Esophagus squamous epithelium (tissue), 4 donors: ENCODE results near the gene PRKAR1B.

Experiments
- CTCF ChIP-seq, 6 experiments: fragments of 450-650 bp in 4 of 6; fragments of 200-600 bp in 2 of 6; sonication (generic) in 2 of 6; IDR thresholded peaks; one replicate each; pipeline ENCODE4 v1.5.1; 2016 to 2019; ENCODE audit warnings: antibody characterized with exemption in 6 of 6, mild to moderate bottlenecking in 4 of 6, moderate library complexity in 4 of 6
- POLR2A ChIP-seq, 4 donors: fragments of 450-650 bp; IDR thresholded peaks; one replicate each; pipeline ENCODE4 v1.6.1; 2017; ENCODE audit warnings: antibody characterized with exemption in 4 of 4, mild to moderate bottlenecking in 4 of 4, moderate library complexity in 3 of 4

- TF ChIP-seq CTCF (IDR thresholded peaks at IDR 0.05) (no peak), POLR2A (IDR thresholded peaks at IDR 0.05) (no peak)
Observed at GRCh38 chr7:577278-577665, 149.8 kb downstream of the PRKAR1B start.
